NCI-H226 (cell line): ENCODE data around the gene DPYSL4.

Experiments used
- DNase-seq: peaks from one replicate; pipeline ENCODE4 v3.0.0-alpha.2; 2015

DPYSL4 gene

DNA sequence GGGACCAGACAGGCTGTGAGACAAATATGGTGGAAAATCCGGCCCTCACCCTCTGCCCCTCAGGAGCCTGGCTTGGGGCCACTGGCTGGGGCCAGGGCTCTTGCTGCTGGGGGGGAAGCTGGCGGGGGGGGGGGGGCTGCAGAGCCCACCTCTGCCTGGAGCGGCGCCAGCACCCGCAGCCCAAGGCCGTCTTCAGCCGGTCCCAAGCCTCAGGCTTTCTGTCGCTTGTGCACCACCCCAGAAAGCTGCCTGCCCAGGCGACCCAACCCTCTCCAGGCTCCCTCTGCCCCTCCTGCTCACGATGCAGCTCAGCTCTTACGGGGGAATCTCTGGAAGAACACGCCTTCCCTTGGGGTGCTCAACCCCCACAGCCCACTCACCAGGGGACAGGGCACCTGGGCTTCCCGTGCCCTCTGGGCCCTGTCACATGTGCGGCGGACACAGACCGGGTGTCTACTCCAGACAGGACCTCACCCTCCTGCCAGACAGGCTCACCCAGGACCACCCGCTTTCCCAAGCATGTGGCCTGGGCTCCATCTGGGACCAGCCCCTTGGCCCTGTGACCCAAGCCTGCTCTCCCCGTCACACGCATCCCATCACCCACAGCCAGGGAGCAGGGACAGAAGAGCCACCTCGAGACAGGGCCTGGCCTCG is 43.9 kb downstream of the DPYSL4 start:
- no peak for DNase-seq

DNA sequence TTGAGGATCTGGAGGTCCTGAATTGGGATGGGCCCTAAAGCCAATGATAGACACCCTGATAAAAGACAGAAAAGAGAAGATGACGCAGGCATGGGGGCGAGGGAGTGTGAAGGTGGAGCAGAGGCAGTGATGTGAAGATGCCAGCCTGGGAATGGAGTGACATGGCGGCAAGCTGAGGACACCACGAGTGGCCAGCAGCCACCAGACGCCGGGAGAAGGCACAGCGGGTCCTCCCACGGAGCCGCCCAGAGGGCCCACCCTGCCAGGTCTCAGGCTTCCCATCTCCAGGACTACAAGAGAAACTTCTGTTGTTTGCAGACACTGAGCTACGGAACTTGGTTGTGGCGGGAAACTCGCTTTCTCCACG is 44.9 kb downstream of the DPYSL4 start:
- DNase-seq: no peak

DNA sequence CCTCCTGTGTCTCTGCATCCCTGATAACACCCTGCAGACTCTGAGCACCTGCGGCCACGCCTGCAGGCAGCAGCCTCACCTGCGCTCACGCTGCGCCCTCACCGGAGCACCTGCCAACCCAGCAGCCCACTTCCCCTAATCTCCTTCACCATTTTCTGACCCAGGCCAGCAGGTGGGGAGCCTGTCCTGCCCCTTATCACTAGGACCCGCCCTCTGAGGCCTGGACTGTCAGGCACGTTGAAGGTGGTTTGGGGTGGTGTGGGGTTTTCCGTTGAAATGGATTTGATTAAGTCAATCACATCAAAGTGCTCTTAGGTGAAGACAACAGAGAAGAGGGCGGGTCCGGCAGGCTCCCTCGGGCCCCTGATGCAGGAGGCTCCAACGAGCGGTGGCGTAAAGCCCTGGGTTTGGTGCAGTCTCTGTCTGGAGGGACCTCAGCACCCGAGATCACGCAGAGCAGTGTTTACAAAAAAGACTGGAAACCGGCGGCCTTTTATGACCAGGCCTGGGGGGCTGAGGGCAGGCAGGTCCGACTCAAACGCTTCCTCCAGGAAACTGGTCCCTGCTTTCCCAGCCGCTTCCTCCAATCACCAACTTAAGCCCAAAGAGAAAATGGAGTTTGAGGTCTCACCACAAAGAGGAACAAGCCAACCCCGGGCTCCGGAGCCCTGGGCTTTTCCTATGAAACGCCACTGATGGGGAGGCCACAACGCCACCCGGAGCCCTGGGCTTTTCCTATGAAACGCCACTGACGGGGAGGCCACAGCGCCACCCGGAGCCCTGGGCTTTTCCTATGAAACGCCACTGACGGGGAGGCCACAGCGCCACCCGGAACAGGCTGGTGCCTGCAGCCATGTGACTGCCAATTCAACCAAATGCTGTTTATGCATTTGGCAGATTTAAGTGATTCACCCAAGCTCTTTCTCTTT is 45.5 kb downstream of the DPYSL4 start:
- no peak for DNase-seq

DNA sequence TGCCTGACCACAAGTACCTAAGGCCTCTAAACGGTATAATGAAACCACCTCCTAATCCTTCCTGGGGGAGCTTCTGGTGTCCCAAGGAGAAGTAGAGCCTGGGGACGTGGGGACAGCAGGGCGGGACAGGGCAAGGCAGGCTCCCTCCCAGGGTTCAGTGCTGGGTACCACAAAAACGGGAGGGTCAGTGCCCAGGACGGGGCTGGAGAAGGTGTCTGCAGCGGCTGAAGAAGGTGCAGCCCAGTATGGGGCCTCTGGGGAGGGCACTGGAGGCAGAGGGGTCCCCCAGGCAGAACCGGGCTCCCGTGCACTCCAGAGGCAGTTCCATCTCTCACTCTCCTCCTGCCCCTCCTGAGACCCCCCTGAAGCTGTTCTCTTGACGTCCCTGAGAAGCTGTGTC is 46.2 kb downstream of the DPYSL4 start:
- DNase-seq: no peak

DNA sequence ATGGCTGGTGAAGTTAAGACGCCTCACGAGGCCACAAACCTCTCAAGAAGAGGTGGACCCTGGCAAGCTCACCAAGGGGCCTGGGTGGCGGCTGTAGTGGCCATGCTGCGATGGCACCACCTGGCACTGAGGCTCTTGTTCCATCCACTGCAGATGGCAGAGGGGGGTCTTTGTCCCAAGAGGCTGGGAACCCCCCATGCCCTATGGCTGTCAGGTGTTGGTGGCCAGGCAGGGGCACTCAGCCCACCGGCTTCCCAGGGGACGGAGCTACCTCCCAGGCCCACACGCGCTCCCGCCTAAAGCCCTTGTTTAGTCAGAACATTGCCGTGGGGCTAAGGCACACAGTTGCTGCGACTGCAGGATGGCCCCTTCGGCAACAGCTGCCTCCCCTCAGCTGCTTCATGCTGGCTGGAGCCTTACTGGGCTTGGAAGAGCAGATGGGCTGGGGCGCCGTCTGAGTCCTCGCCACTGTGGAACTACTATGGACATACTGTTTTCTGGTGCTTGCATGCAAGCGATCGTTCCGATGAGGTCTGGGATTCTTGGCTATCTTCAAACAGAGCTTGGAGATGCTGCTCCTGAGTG is 46.8 kb downstream of the DPYSL4 start:
- DNase-seq: no peak

DNA sequence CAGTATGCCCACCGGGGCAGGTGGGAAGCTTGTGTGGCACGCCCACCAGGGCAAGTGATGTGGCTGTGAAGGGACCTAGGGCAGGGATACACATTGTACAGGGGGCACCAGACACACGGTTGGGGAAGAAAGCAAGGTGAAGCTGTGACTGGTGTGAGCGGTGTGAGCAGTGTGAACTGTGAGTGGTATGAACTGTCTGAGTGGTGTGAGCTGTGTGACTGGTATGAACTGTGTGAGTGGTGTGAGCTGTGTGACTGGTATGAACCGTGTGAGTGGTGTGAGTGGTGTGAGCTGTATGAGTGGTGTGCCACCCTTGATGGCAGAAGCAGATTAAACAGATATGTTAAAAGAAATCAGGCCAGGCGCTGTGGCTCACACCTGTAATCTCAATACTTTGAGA is 48.1 kb downstream of the DPYSL4 start:
- no peak for DNase-seq

DNA sequence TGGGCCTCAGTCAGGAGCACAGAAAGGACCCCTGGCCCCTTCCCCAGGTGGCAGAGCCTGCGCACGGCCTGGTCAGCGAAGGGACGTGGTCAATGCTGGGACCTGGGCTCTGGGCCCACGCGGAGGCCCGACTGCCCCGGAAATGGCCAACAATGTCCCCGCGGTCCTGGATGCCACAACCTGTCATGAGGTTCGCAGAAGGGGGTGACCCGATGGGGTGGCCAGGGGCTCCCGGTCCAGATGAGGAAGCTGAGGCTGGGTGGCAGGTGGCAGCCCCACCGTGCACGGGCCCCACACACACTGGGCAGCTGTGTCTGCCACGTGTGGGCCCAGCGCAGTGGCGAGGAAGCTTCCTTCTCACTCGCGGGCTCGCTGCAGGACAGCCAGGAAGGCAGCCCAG is 49.4 kb downstream of the DPYSL4 start:
- no peak for DNase-seq

DNA sequence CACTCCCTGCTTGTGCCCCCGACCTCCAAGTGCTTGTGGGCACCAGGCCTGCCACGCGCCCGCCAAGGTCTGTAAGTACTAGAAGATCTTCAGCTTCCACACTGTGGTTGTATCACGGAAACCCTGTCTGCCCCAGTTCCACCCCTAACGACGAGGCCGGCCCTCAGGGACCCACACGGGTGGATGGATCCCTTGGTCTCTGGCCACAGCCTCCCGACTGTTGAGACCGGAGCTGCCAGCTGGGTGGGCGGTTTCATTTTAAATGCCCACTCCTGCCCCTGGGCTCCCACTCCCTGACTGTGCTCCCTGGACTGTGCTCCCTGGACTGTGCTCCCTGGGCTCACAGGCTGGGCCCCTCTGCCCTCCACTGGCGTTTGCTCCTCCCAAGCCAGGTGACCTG is 50.1 kb downstream of the DPYSL4 start:
- DNase-seq: no peak

DNA sequence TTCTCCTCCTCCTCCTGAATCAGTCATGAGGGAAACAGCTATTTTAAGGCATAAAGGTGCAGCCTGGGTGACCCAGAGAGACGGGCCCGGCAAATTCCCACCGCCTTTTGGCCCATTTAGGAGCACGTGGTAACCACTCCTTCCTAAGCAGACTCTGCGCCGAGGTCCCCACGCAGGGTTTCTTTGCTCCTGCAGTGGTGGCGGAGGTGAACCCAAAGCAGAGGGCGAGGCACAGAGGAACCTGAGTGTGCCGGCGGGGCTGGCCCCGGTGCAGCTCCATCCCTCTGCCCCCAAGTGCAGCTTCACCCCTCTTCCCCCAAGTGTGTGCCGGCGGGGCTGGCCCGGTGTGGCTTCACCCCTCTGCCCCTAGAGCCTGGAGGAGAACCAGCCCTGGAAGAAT is 50.6 kb downstream of the DPYSL4 start:
- DNase-seq: no peak

DNA sequence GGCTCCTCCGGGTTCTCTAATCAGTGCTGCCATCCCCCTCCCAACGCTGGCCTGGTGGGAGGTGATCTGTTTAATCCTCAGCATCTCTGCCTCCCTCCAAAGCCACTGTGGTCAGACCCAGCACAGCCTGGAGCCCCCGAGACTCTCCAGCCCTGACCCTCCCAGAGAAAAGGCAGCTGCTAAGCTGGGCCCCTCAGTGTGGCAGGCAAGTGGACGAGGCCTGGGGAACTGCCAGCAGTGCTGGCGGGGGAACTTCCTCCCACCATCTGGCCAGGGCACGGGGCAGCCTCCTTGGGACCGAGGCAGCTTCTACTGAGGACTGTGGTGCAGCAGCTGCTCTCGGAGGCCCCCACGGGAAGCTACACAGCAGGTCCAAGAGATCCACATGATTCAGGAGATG is 51.1 kb downstream of the DPYSL4 start:
- no peak for DNase-seq

DNA sequence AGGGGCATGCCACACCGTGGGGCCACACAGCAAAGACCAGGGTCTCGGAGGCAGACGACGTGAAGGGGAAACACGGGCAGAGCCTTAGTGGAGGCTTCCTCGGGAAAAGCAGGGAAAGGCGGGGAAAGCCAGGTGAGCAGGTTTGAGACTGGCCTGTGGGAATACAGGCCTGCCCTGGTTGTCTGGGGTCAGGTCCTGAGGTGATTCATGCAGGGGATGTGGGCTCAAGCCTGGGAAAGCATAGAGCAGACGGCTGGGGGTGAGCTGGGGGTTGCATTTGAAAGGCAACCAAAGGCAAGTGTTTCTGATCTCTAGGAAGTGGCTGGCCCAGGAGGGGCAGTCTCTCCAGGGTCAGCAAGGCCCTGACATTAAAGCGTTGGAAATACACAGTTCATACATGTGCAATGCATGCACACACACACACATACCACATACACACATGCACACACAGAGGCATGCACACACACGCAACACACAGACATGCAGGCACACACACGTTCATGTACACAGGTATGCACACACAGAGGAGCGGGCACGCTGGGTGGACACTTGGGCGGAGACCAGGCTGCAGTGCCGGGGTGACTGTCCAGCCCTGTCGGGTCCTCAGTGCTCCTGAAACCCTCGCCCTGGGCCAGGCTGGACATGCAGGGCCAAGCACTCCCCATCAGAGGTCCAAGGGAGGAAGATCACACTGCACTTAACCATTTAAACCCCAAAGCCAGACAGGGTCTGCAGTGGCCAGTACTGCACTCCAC is 51.8 kb downstream of the DPYSL4 start:
- DNase-seq: no peak

DNA sequence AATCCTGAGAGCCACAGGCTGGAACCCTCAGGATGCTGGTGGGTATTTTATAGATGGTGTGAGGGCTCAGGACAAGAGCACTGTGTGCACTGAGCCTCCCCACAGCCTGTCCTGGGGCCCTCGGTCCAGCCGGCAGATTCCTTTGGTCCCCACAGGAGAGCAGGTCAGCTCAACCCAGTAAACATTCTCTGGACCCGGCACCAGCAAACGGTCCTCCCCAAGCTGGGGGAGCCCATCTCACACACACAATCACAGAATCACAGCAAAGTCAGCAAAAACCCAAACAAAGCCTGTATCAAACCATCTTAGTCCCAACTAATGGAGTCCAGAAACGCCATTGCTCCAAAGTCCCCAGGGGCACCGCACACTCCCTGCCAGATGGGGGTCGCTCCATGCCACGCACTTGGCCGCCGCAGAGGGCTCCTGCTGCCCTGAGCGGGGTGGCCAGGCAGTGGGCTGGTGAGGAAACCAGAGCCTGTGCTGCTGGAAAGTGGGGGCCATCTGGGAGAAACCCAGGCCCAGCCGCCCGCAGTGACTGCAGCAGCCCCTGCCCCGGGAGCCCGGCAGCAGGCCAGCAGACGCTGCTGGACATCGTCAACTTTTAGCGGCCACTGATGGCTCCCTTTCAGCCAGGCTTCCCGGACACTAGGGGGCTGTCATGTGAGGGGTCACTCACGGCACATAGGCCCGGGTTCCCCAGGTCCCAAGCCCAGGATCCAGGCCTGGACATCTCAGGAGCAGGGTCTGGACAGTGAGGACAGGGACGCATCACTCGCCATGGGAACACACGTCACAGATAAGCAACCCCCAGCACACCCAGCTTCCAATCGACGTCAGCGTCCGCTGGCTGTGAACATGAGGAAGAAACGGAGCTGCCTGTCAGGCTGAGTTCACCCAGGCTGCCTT is 52.6 kb downstream of the DPYSL4 start:
- no peak for DNase-seq

DNA sequence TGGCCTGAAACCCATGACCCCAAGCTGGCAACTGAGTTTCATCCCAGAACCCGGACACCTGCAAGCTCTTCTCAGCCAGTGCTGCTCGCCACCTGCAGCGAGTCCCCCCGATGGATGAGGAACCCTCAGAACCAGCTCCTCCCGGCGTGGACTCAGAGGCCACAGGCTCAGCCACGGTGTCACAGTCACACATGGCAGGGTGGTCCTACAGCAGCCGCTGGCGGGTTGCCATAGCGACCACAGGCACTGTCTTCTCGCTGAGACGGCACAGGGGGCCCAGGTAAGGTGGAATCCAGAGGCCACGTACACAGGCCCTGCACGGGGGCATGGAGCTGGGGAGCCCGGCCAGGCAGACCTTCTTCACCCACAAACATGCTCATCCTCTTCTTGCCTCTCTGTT is 53.4 kb downstream of the DPYSL4 start:
- no peak for DNase-seq

DNA sequence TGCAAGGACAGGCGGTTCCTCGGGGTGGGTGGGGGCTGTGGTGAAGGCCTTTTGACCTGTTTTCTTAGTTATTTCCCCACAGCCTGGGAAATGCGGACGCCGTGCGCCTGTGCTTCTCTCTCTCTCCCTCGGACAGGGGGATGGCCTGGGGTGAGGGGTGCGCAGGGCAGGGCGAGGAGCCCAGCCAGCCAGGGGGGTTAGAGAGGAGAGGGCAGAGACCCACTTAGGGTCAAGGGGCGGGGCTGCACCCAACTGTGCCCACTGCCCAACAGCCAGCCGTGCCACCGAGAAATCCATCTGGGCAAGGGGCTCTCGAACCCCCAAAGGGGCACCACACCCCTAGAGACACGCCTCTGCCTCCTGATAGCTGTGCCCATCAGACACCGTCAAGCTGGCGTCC is 53.8 kb downstream of the DPYSL4 start:
- no peak for DNase-seq

DNA sequence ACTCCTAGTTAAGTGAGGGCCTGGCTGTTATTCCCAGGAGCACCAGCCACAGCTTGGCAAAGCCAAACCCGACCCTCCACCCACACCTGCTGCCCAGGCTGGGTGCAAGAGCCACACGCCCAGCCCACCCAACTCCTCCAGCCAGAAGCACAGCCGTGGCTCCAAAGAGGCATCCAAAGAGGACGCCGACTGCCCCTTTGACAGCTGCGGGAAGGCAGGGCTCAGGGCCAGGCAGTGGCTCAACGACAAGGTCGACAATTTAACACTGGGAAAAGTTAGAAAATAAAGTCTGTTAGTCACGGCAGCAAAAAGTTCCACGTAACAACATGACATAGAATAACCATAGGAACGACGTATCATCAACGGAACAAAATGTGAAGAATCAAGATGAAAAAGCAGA is 54.3 kb downstream of the DPYSL4 start:
- DNase-seq: no peak

DNA sequence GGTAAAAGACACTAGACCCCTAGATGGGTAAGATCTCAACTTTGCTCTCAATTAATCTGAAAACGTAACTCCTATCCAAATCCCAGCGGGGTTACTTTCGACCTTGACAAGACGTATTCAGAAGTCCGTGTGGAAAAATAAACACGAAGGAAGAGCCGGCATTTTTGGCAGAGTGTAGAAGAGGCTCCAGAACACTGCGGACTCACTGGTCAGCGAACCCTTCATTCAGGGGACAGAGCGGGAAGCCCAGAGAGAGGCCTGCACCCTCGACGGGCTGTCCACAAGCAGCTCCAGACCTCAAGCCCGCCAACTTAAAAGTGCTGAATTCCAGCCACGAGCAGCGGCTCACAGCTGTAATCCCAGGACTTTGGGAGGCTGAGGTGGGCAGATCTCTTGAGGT is 54.7 kb downstream of the DPYSL4 start:
- no peak for DNase-seq

DNA sequence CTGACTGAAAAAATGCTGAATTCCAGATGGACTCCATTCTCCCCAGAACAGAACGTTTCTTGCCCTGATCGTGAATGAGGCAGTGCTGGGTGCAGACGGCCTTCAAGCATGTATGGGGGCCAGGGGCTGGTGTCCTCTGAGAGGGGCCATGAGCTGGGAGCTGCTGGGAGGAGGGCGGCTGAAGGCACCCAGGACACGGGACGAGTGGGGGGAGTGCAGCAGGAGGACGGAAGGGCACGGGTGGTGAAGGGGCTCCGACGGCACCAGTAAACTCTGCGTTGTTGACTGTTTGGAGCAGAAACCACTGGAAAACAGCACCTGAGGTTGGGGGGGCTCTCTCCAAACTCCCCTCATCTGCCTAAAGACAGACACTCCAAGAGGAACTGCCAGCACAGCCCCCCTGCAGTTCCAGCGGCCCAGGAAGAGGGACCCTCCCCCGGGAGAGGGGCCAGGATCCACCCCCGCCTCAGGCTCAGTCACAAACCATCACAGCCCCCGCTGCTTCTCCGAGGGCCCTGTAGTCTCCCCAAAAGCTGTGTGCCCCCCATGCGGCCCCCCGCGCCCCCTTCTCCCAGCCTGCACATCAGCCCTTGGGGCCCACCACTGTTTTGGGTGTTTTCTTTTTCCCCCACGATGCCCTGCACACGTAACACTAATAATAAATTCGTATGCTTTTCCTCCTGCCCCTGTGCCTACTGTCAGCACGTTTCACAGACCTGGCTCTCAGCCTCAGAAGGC is 55.5 kb downstream of the DPYSL4 start:
- no peak for DNase-seq

DNA sequence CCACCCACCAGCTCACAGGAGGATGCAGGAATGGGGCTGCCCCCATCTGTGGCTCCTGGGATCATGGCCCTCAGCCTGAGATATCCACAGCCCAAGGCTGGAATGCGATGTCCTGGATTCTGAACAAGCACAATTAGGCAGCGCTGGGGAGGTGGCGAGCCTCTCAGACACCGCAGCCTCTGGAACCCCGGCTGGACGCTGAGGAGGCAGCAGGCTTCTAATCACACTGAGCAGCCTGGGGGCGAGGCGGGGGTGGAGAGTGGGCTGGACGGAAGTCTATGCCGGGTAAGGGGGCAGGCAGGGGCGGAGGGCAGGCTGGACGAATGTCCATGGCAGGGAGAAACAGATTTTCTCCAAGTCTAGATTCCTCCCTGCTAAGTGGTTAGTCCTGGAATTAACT is 56.4 kb downstream of the DPYSL4 start:
- no peak for DNase-seq

DNA sequence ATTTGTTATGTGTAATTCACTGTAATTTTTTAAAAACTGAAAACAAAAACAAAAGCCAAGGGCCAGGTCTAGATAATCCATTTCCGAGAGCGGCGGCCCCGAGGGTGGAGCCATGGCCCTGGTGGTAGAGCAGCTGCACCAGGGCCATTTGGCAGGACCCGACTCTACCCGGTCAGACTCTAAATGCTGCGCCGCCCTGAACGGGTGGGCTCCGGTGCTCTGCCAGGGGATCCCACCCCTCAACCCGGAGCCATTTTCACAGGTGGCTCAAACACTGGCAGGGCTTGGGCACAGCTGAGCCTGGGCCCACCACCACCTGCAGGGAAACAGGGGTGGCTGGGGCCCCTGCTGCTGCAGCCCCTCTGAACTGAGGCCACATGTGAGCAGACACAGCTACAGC is 56.9 kb downstream of the DPYSL4 start:
- DNase-seq: no peak

DNA sequence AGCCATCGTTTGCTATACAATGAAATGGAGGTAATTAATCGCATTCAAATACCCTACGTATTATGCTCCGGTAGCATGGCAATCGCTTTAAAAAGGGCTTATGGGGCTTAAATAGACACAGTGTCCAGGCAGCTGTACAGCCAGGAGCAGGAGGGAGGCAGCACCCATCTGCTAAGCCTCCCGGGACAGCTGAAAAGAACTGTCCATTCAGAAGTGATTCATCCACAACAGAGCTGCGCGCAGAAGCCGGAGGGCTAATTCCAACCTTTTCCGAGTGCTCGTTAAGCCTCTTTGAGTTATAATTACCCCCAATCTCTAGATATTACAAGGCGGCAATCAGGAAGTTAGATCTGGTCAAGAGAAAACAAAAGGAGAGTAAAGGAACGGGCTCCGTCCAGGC is 58.3 kb downstream of the DPYSL4 start:
- no peak for DNase-seq

DNA sequence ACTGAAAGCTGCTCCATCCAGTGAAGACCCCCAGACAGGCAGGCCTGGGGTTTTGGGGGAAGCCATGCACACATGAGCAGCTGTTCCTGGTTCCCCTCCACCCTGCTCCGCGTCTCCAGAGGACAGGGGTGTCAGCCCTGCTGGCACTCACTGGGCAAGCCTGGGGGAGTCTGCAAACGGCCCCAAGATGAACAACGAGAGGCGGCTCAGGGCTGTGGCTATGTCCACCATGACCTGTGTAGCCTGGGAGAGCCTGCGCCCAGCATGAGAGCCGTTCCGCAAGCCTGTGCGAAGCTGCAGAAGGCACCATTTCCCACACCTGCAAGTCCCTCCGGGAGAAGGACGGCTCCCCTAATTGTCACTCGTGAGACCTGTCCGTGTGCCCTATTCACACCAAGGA is 59.5 kb downstream of the DPYSL4 start:
- no peak for DNase-seq

DNA sequence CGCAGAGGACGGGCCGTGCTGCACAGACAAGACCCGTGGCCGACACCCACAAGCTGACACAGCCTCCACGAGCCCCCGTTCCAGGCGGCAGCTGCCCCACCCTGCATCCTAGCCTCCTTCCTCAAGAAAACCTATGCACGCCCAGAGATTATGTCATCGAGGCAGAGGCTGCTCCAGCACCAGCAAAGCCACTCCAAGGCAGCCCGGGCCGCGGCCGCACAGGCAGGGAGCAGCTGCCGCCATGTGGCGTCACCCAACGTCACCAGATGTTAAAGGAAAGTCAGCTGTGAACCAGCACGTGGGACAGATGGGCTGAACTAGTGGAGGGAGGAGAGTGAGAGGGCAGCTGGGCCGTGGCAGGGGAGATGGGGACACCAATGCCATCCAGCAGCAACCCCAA is 61.2 kb downstream of the DPYSL4 start:
- DNase-seq: no peak
